SK-N-SH (cell line): Measurements from ENCODE around the gene IL2.

Experiments
- CTCF ChIP-seq: fragments of 200-600 bp; sonication (generic); IDR thresholded peaks from 2 replicates; pipeline ENCODE4 v1.6.1; 2017; ENCODE audit warnings: antibody characterized with exemption, mild to moderate bottlenecking, moderate library complexity
- FOXM1 ChIP-seq: IDR thresholded peaks from 2 replicates; pipeline ENCODE4 v1.4.0; 2012; ENCODE audit warnings: low read depth, mild to moderate bottlenecking
- RAD21 ChIP-seq: IDR thresholded peaks from 2 replicates; pipeline ENCODE4 v1.6.1; 2012; ENCODE audit warnings: mild to moderate bottlenecking, low read length
- USF2 ChIP-seq: fragments of 150-350 bp; IDR thresholded peaks from 2 replicates; pipeline ENCODE4 v1.6.1; 2017; ENCODE audit warnings: antibody characterized with exemption, low read length, low read depth, borderline replicate concordance
- YY1 ChIP-seq: IDR thresholded peaks from 2 replicates; pipeline ENCODE4 v1.4.0; 2012; ENCODE audit warnings: low read depth, mild to moderate bottlenecking

GRCh38 chr4:122450847-122451246, 5.7 kb downstream of the IL2 start:
- TF ChIP-seq CTCF = peak; percentile 23
- no peak for TF ChIP-seq USF2
- TF ChIP-seq FOXM1 = no peak
- TF ChIP-seq YY1 = no peak
- no peak for TF ChIP-seq RAD21
